ENCODE data around the gene ARL3.
"Not testable (repeated sequence)": the region's sequence is repeated elsewhere in the genome, so short reads cannot be mapped to it uniquely, and the experiment has no call there.

DNA sequence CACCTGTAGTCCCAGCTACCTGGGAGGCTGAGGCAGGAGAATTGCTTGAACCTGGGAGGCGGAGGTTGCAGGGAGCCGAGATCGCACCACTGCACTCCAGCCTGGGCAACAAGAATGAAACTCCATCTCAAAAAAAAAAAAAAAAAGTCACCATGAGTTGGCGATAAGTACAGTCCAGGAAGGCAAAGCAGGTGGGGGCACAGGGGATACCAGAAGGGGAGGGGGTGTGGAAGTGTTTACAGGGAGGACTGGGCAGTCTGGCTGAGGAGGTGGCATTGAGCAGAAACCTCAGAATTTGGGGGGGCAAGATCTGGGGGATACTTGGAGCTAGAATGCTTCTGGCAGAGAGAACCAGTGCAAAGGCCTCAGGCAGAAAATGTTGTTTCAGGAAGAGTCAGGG is 46.8 kb downstream of the ARL3 start:
- TF ChIP-seq, protein P1, sequence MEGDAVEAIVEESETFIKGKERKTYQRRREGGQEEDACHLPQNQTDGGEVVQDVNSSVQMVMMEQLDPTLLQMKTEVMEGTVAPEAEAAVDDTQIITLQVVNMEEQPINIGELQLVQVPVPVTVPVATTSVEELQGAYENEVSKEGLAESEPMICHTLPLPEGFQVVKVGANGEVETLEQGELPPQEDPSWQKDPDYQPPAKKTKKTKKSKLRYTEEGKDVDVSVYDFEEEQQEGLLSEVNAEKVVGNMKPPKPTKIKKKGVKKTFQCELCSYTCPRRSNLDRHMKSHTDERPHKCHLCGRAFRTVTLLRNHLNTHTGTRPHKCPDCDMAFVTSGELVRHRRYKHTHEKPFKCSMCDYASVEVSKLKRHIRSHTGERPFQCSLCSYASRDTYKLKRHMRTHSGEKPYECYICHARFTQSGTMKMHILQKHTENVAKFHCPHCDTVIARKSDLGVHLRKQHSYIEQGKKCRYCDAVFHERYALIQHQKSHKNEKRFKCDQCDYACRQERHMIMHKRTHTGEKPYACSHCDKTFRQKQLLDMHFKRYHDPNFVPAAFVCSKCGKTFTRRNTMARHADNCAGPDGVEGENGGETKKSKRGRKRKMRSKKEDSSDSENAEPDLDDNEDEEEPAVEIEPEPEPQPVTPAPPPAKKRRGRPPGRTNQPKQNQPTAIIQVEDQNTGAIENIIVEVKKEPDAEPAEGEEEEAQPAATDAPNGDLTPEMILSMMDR (IDR thresholded peaks at IDR 0.05): not testable (repeated sequence)
- TF ChIP-seq POLR2A (IDR thresholded peaks at IDR 0.05): not testable (repeated sequence)

Data from body of pancreas (tissue), 4 donors.